Osteocyte (in vitro differentiated cells): Measurements from ENCODE around the gene PODNL1. TPM values are rescaled to one million over a fixed set of nuclear protein-coding genes. Genes with fewer than 3 reads are reported as not detected.
"Not testable (repeated sequence)": the region's sequence is repeated elsewhere in the genome, so short reads cannot be mapped to it uniquely, and the experiment has no call there.

Experiments used
- DNase-seq: peaks from one replicate; pipeline ENCODE4 v3.0.0; 2021; ENCODE audit warnings: mixed read lengths; ENCODE audit not compliant: unreplicated experiment; ENCODE audit errors: extremely low spot score
- H3K27ac Mint-ChIP-seq: one replicate; pipeline ENCODE4 v1.8.0; 2021; ENCODE audit warnings: mild to moderate bottlenecking, mixed read lengths; ENCODE audit not compliant: unreplicated experiment
- H3K27me3 Mint-ChIP-seq: one replicate; pipeline ENCODE4 v1.8.0; 2021; ENCODE audit warnings: mixed read lengths; ENCODE audit not compliant: unreplicated experiment
- H3K36me3 Mint-ChIP-seq: one replicate; pipeline ENCODE4 v1.8.0; 2021; ENCODE audit warnings: mixed read lengths; ENCODE audit not compliant: unreplicated experiment
- H3K4me1 Mint-ChIP-seq: one replicate; pipeline ENCODE4 v1.8.0; 2021; ENCODE audit warnings: mixed read lengths; ENCODE audit not compliant: unreplicated experiment
- H3K4me3 Mint-ChIP-seq: one replicate; pipeline ENCODE4 v1.8.0; 2021; ENCODE audit warnings: mild to moderate bottlenecking, moderate library complexity, mixed read lengths; ENCODE audit not compliant: unreplicated experiment
- H3K9me3 Mint-ChIP-seq: one replicate; pipeline ENCODE4 v1.8.0; 2021; ENCODE audit warnings: mixed read lengths; ENCODE audit not compliant: unreplicated experiment
- total RNA-seq: library from RNA; stranded (reverse); gene quantifications from 2 replicates; pipeline ENCODE4 v1.2.1, GENCODE V29; 2021
- TF ChIP-seq, protein P1 (sequence below): fragments of 200-600 bp; sonication (generic); IDR thresholded peaks from 2 replicates; pipeline ENCODE4 v1.5.0; 2021; ENCODE audit warnings: antibody characterized with exemption, mild to moderate bottlenecking, moderate library complexity

Gene PODNL1
- total RNA-seq, 1 donor from 2014 or later, result 2.4 TPM

DNA sequence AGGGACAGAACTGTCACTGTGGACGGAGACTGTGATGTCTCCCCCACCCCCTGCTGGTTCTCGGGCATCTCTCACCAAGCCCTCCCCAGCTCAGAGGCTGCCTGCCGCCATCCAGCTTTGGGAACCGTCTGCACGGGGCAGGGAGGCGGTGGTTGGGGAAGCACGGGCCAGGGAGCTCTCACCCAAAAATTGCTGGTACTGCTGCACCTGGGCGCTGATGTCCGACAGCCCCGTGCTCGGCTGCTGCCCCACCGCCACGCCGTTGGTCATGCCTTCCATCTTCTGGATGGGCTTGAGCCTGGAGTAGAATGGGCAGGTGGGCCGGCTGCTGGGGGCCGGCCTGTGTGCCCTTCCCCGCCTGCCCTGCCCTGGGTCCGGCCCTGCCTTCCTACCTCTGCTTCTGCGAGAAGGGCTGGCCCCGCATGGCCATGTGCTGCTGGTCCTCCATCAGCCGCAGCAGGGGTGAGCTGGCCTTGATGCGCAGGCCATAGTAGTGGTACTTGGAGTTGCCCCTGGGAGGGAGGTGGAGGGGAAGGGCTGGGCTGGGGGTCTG lies 30.2 kb upstream of the PODNL1 start:
- Mint-ChIP-seq H3K27ac (no peak overlapping the region), H3K4me1 (peaks cover 3% of the 10 kb centered on the region), H3K4me3 (no peak overlapping the region), H3K36me3 (peaks cover 11% of the 10 kb centered on the region), H3K27me3 (no peaks in the 10 kb centered on the region), H3K9me3 (no peaks in the 10 kb centered on the region)
- no peak for DNase-seq
- TF ChIP-seq, protein P1, sequence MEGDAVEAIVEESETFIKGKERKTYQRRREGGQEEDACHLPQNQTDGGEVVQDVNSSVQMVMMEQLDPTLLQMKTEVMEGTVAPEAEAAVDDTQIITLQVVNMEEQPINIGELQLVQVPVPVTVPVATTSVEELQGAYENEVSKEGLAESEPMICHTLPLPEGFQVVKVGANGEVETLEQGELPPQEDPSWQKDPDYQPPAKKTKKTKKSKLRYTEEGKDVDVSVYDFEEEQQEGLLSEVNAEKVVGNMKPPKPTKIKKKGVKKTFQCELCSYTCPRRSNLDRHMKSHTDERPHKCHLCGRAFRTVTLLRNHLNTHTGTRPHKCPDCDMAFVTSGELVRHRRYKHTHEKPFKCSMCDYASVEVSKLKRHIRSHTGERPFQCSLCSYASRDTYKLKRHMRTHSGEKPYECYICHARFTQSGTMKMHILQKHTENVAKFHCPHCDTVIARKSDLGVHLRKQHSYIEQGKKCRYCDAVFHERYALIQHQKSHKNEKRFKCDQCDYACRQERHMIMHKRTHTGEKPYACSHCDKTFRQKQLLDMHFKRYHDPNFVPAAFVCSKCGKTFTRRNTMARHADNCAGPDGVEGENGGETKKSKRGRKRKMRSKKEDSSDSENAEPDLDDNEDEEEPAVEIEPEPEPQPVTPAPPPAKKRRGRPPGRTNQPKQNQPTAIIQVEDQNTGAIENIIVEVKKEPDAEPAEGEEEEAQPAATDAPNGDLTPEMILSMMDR, result no peak

- H3K4me3 Mint-ChIP-seq, DNase-seq, H3K27me3 Mint-ChIP-seq, H3K27ac Mint-ChIP-seq, H3K9me3 Mint-ChIP-seq, H3K4me1 Mint-ChIP-seq: not testable (repeated sequence)
- peaks cover 11% of the 10 kb centered on the region for H3K36me3 Mint-ChIP-seq
Observed at GRCh38 chr19:13967206-13967605, 29.0 kb upstream of the PODNL1 start.

- peaks cover 11% of the 10 kb centered on the region for H3K36me3 Mint-ChIP-seq
- H3K27ac Mint-ChIP-seq, result no peak overlapping the region
- H3K4me1 Mint-ChIP-seq, result peaks cover 3% of the 10 kb centered on the region
- H3K9me3 Mint-ChIP-seq, result no peaks in the 10 kb centered on the region
- TF ChIP-seq, protein P1, result no peak
- no peak for DNase-seq
- H3K27me3 Mint-ChIP-seq, result no peaks in the 10 kb centered on the region
- H3K4me3 Mint-ChIP-seq, result no peak overlapping the region
Observed at GRCh38 chr19:13966684-13967128, 28.5 kb upstream of the PODNL1 start.

GRCh38 chr19:13965926-13966683 lies 27.9 kb upstream of the PODNL1 start:
- peaks cover 16% of the 10 kb centered on the region for H3K36me3 Mint-ChIP-seq
- H3K27ac Mint-ChIP-seq, result no peak overlapping the region
- TF ChIP-seq, protein P1, result no peak
- H3K4me1 Mint-ChIP-seq, result peaks cover 3% of the 10 kb centered on the region
- H3K4me3 Mint-ChIP-seq, result no peak overlapping the region
- H3K9me3 Mint-ChIP-seq, result no peaks in the 10 kb centered on the region
- no peaks in the 10 kb centered on the region for H3K27me3 Mint-ChIP-seq
- DNase-seq, result no peak

DNA sequence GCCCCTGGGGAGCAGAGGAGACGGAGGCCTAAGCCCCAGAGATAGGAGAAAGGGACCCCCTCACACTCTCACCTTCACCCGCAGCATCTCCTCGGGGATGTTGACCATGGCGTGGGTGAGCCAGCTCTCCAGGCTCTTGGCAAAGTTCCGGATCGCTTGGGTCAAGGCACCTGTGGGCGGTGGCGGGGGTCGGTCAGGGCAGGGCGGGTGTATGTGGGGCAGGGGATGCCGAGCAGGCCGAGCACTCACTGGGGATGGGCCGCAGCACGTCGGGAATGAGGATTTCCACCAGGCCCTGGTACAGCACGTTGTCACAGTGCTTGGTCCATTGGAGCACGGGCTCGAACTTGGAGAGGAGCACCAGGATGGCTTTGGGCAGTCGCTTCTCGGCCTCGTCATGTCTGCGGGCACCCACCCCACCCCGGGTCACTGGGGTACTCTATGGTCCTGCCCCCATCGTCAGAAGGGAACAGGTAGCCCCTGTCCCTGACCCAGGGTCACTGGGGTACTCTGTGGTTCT lies 27.2 kb upstream of the PODNL1 start:
- Mint-ChIP-seq H3K9me3 (no peaks in the 10 kb centered on the region), H3K36me3 (peaks cover 16% of the 10 kb centered on the region), H3K27ac (no peak overlapping the region), H3K4me3 (no peak overlapping the region), H3K27me3 (no peaks in the 10 kb centered on the region), H3K4me1 (peaks cover 3% of the 10 kb centered on the region)
- no peak for DNase-seq
- TF ChIP-seq, protein P1, result no peak
